ENCODE results near the gene NKIRAS2.

- TF ChIP-seq CEBPB (IDR thresholded peaks at IDR 0.05; ENCODE audit: borderline replicate concordance, low read depth, low read length) (no peak), CREB1 (IDR thresholded peaks at IDR 0.05) (no peak), CREB1 (CRISPR knock-in tag; IDR thresholded peaks at IDR 0.05) (no peak), HNRNPH1 (optimal IDR thresholded peaks at IDR 0.05; ENCODE audit: low read depth, low read length) (no peak), EZH2 (conservative IDR thresholded peaks at IDR 0.05; ENCODE audit: low read depth, low read length) (no peak), POLR2A (IDR thresholded peaks at IDR 0.05; ENCODE audit: insufficient read depth in 1 of 2, low read depth in 2 of 2, low read length in 2 of 2) (no peak), USF2 (IDR thresholded peaks at IDR 0.05; ENCODE audit: low read depth, low read length) (no peak), USF2 (CRISPR knock-in tag; IDR thresholded peaks at IDR 0.05; ENCODE audit: borderline replicate concordance) (no peak)
These were observed 52.7 kb downstream of the NKIRAS2 start for GRCh38 chr17:42072323-42073187.

Data from HepG2 (cell line).